HG03460 (cell line): ENCODE data around the gene KCTD17.
"Not testable (repeated sequence)": the region's sequence is repeated elsewhere in the genome, so short reads cannot be mapped to it uniquely, and the experiment has no call there.

Experiments
- ATAC-seq: cut with Tn5 transposase; IDR thresholded peaks from one replicate; pipeline ENCODE4 v1.9.1; 2021; ENCODE audit not compliant: unreplicated experiment

KCTD17 gene

GRCh38 chr22:37059876-37060449, 8.4 kb downstream of the KCTD17 start:
- ATAC-seq = no peak

GRCh38 chr22:37060801-37061610, 9.5 kb downstream of the KCTD17 start:
- ATAC-seq = no peak

GRCh38 chr22:37061611-37062375, 10.3 kb downstream of the KCTD17 start:
- no peak for ATAC-seq

DNA sequence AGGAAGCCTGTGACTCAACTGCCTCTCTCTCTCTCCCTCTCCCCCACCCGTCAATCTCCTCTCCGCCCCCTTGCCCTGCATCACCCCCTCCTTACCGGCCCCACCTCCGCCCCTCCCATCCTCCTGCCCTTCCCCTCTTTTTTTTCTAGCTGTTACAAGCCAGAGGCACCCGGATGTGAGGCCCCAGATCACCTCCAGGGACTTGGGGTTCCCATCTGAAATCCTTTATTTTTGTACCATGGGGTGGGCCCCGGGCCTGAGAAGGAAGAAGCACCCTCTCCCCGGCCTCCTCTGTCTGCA, 10.8 kb downstream of the KCTD17 start:
- no peak for ATAC-seq

- ATAC-seq = no peak
Measured at GRCh38 chr22:37062702-37063381, 11.3 kb downstream of the KCTD17 start.

DNA sequence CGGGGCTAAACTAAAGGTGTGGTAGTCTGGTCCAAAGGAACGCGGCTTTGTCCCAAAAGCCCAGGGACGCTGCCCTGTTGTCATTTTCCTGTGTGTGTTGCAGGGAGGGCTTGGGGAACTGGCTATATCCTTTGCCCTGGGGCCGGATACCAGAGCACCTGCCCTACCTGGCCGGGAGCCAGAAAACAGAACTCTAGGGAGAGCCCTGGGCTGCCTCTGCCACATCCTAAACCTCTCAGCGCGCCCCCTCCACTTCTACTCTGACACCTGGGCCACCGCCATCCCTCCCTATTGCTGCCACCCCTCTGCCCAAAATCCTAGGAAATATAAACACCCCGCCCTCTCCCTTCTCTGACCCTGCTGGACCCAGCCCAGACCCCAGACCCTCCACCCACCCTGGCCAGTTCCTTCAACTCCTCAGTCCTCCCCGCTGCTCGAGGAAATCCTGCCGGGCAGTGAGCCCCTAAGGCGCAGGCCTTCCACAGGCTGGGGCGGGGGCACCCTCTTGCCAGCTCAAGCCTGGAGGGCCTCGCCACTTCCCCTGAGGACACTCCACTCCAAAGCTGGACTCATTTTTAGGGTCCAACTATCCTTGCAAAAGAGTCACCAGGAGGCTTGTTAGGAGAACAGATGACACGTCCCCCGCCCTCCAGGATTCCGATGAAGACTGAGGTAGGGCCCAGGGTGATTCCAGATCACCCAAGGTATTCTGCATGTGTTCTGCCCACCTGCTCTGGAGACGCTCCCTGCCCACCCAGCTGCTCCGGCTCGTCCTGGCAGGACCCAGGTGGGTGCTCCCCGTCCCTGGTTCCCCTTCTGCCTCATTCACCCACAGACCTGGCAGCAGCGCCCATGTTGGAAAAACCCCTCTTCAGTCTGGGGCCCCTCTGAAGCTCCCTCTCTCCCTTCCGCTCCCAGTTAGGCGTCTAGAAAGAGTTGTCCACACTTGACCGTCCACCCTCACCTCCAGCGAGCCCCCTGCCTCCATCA, 12.2 kb downstream of the KCTD17 start:
- ATAC-seq = no peak

- no peak for ATAC-seq
Measured at GRCh38 chr22:37064553-37064952, 13.0 kb downstream of the KCTD17 start.

DNA sequence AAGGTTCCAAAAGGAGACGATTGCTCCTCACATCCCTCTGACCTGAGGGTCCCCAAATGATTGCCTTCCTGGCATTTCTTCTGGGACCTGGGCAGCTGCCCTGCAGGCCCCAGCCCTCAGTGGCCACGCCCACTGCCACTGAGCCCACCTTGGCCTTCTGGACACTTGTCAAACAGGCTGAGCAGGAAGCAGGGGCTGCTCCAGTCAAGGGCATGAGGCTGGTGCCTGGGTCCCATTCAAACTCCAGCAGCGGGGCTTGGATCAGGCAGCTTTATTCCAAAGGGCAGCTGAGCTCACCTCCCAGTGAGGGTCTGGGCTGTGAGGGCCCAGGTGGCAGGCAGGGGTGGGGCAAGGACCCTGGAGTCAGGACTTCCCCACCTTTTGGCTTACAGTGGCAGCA, 13.6 kb downstream of the KCTD17 start:
- no peak for ATAC-seq

DNA sequence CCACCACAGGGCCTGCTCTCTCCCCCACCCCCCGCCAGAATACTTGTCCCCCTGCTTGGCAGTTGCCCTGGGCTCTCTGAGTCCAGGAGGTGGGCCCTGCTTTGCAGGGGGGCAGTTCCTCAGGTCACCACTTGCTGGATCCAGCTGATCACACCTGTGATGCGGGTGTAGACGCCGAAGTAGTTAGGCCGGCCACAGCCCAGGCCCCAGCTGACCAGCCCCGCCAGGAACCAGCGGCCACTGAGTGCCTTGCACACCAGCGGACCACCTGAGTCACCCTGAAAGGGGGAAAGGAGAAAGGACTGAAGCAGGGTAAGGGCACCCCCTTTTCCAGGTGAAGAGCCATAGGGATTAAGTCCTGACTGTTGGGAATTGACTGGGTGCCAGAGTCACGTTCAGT, 14.4 kb downstream of the KCTD17 start:
- no peak for ATAC-seq

GRCh38 chr22:37067428-37067827, 15.9 kb downstream of the KCTD17 start:
- no peak for ATAC-seq

DNA sequence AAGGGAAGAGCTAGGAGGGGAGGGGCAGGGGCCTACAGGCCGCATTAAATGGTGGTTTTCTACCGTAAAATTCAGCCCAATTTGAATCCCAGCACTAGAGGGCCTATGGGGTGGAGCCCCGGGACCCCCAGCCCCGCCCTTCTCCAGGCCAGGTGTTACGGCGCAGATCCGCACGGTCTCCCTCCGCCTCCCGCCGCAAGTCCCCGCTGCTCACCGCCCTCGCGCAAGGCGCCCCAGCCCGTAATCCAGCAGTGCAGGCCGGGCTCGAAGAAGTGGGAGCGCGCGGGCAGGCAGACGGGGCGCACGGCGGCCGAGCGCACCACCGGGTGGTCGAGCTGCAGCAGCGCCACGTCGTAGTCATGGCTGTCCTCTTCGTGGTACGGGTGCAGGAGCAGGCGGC, 17.3 kb downstream of the KCTD17 start:
- no peak for ATAC-seq

DNA sequence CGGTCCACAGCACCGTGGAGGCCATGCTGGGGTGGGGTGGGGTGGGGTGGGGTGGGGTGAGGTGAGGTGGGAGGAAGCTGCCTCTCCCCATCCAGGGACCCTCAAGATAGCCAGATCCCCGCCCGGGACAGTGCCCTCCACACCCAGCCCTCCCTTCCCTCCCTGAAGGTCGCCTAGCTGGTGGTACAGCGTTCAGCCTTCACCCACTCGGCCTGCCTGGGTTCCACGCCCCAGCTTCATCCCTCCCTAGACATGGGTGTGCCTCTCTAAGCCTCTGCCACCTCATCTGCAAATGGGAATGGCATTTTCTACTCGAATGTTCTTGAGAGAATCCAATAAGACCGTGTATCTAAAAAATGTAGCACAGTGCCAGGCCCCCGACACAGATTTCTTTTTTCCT, 17.8 kb downstream of the KCTD17 start:
- no peak for ATAC-seq

DNA sequence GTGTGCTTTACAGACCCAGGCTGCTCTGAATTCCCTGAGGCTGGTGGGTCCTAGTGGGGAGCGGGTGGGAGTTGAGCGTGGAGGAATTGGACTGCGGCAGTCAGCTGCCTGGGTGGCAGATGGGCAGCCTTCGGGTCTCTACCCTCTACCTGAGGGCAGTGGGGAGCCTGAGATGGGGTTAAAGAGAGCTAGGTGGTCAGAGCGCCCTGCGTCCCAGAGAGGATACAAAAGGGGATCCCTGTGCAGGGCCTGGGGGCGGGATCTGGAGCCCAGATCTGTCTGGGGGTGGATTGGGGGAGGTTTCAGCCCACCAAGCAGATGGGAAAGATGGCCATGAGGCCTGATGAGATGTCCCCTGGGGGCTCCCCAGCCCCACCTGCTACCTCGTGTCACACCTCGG, 18.2 kb downstream of the KCTD17 start:
- no peak for ATAC-seq

- no peak for ATAC-seq
Measured at GRCh38 chr22:37070334-37070733, 18.8 kb downstream of the KCTD17 start.

- ATAC-seq = no peak
Measured at GRCh38 chr22:37070744-37071143, 19.2 kb downstream of the KCTD17 start.

DNA sequence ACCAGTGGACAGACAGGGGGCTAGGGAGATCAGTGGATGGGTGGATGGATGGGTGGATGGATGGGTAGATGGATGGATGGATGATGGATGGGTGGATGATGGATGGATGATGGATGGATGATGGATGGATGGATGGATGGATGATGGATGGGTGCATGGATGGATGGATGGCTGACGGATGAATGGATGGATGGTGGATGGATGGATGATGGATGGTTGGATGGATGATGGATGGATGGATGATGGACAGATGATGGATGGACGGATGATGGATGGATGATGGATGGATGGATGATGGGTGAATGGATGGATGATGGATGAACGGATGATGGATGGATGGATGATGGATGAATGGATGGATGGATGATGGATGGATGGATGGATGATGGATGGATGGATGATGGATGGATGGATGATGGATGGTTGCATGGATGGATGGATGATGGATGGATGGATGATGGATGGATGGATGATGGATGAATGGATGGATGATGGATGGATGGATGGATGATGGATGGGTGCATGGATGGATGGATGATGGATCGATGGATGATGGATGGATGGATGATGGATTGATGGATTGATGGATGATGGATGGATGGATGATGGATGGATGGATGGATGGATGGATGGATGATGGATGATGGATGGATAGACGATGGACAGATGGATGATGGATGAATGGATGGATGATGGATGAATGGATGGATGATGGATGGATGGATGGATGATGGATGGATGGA, 20.5 kb downstream of the KCTD17 start:
- ATAC-seq = not testable (repeated sequence)

GRCh38 chr22:37072673-37073072, 21.1 kb downstream of the KCTD17 start:
- no peak for ATAC-seq

DNA sequence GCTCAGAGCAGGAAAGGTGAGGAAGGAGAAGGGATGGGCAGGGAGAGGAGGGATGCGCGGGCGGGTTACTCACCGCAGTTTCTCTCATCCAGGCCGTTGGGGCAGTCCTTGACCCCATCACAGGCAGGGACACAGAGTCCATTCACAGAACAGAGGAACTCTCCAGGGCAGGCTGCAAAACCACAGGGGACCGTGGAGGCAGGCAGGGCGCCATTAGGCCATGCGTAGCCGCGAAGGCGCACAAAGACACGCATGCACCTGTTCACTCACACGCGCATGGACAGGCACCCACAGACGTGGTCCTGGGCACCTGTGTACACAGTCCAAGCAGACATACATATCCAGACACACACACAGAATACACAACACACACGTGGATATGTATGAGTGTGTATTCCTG, 23.0 kb downstream of the KCTD17 start:
- ATAC-seq = no peak

DNA sequence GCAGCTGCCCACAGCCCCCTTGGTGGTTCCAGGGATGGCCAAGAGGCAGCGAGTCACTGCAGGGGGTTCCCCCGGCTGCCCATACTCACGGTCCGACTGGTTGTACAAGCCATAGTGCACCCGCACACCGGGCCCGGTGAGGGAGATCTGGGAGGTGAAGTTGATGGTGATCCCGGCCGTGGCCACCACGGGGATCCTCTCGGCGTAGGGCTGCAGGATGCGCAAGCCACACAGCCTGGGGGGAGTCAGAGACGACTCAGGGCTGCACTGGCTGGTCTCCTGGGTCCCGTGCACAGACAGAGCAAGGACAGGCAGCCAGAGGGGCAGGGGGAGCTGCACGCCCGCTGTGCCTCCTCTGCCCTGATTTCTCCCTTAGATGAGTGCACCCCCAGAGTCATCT, 23.5 kb downstream of the KCTD17 start:
- no peak for ATAC-seq
